Cardiac fibroblast (primary cell): ENCODE measurements around the gene SLC25A14.

Experiments used
- DNase-seq, 2 donors: peaks; one replicate each; pipeline versions ENCODE4 v3.0.0 to v3.0.0-alpha.2; 2010; ENCODE audit warnings: low read depth in 2 of 2
- H3K4me3 ChIP-seq, 2 donors: replicated peaks in 1 of 2; 1 replicate in 1 of 2; 2 replicates in 1 of 2; pipeline ENCODE4 v1.5.1; 2011; ENCODE audit warnings: low read depth in 2 of 2, low read length in 2 of 2, mild to moderate bottlenecking in 2 of 2, moderate library complexity in 1 of 2
- CTCF ChIP-seq: IDR thresholded peaks from one replicate; pipeline ENCODE4 v1.5.1; 2011; ENCODE audit warnings: low read depth, mild to moderate bottlenecking, low read length, inconsistent platforms

Gene SLC25A14

GRCh38 chrX:130419263-130419662 lies 79.5 kb downstream of the SLC25A14 start:
- no peak for TF ChIP-seq CTCF
- no peak overlapping the region for H3K4me3 ChIP-seq
- no peak for DNase-seq
